ENCODE results near the gene MEIS3.

The MEIS3 gene

DNA sequence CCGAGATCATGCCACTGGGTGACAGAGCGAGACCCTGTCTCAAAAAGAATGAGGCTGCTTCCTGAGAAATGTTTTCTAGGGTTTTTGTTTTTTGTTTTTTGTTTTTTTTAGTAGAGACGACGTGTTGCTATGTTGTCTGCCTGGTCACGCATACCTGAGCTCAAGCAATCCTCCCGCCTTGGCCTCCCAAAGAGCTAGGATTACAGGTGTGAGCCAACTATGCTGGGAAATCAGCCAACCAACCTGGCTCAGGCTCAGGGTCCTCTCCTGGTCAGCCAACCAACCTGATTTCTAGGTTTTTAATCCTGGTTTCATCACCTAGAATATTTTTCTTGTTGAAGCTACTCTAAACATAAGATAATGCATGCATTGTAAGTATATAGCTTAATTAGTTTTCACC, 62.4 kb downstream of the MEIS3 start:
- DNase-seq: no peak

- no peak for DNase-seq
Measured at GRCh38 chr19:47353307-47353712, 66.0 kb downstream of the MEIS3 start.

All from stimulated activated CD4-positive, alpha-beta T cell treated with anti-CD3 and anti-CD28 coated beads, Interleukin-4, amount 100 ng/mL, for 4 hours (primary cell).